Ishikawa (cell line): ENCODE results near the gene DNAJC11.

Experiments used
- CEBPB ChIP-seq: IDR thresholded peaks from 2 replicates; pipeline ENCODE4 v1.6.1; 2012
- CREB1 ChIP-seq: IDR thresholded peaks from 2 replicates; pipeline ENCODE4 v1.6.1; 2012; ENCODE audit warnings: low read depth
- EGR1 ChIP-seq: IDR thresholded peaks from 2 replicates; pipeline ENCODE4 v1.6.1; 2012
- EP300 ChIP-seq: IDR thresholded peaks from 2 replicates; pipeline ENCODE4 v1.6.1; 2012; ENCODE audit warnings: borderline replicate concordance
- NFIC ChIP-seq: IDR thresholded peaks from 2 replicates; pipeline ENCODE4 v1.6.1; 2012
- YY1 ChIP-seq: IDR thresholded peaks from 2 replicates; pipeline ENCODE4 v1.6.1; 2012; ENCODE audit warnings: low read depth
- TF ChIP-seq, protein P1 (sequence below): IDR thresholded peaks from 2 replicates; pipeline ENCODE4 v1.6.1; 2012; ENCODE audit warnings: low read depth, mild to moderate bottlenecking

DNA sequence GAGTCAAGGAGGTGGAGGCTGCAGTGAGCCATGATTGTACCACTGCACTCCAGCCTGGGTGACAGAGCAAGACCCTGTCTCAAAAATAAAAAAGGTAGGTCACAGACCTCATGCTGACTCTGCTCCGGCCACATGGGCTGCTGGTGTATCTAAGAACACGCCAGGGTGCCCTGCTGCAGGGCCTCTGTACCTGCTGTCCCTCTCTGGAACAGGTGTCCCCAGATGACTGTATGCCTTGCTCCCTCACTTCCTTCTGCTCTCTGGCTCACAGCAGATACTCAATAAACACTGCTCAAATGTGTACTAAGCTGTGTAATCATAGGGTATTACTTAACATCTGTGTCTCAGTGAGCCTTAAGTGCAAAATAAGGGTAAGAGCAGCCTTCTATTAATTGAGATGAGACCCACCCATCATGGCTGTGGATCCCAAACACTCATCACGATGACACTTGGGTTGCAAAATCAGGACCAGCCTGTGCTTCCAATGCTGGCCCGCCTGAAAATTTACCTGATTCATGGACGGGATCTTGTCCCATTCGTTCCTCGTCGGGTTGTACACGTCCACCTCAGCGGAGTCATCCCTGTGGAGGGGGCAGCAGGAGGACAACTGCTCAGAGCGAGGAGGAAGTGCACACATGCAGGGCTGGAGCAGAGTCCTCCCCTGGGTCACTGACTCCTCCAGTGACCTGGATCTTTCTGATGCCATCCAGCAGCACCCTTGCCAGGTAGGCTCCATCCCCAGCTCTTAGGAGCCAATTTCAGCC lies 106.5 kb downstream of the DNAJC11 start:
- TF ChIP-seq EGR1 (no peak), YY1 (no peak), EP300 (no peak), CEBPB (no peak), NFIC (no peak), CREB1 (no peak)
- TF ChIP-seq, protein P1, sequence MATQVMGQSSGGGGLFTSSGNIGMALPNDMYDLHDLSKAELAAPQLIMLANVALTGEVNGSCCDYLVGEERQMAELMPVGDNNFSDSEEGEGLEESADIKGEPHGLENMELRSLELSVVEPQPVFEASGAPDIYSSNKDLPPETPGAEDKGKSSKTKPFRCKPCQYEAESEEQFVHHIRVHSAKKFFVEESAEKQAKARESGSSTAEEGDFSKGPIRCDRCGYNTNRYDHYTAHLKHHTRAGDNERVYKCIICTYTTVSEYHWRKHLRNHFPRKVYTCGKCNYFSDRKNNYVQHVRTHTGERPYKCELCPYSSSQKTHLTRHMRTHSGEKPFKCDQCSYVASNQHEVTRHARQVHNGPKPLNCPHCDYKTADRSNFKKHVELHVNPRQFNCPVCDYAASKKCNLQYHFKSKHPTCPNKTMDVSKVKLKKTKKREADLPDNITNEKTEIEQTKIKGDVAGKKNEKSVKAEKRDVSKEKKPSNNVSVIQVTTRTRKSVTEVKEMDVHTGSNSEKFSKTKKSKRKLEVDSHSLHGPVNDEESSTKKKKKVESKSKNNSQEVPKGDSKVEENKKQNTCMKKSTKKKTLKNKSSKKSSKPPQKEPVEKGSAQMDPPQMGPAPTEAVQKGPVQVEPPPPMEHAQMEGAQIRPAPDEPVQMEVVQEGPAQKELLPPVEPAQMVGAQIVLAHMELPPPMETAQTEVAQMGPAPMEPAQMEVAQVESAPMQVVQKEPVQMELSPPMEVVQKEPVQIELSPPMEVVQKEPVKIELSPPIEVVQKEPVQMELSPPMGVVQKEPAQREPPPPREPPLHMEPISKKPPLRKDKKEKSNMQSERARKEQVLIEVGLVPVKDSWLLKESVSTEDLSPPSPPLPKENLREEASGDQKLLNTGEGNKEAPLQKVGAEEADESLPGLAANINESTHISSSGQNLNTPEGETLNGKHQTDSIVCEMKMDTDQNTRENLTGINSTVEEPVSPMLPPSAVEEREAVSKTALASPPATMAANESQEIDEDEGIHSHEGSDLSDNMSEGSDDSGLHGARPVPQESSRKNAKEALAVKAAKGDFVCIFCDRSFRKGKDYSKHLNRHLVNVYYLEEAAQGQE, result no peak
